ENCODE measurements around the gene OTOGL.

GRCh38 chr12:80188576-80188975, 89.2 kb downstream of the OTOGL start:
- TF ChIP-seq CTCF (IDR thresholded peaks at IDR 0.05): no peak
- no peak for TF ChIP-seq ZFX (IDR thresholded peaks at IDR 0.05; ENCODE audit: borderline replicate concordance)
